Measurements from ENCODE around the gene F8.
"Not testable (repeated sequence)": the region's sequence is repeated elsewhere in the genome, so short reads cannot be mapped to it uniquely, and the experiment has no call there.

F8 gene

DNA sequence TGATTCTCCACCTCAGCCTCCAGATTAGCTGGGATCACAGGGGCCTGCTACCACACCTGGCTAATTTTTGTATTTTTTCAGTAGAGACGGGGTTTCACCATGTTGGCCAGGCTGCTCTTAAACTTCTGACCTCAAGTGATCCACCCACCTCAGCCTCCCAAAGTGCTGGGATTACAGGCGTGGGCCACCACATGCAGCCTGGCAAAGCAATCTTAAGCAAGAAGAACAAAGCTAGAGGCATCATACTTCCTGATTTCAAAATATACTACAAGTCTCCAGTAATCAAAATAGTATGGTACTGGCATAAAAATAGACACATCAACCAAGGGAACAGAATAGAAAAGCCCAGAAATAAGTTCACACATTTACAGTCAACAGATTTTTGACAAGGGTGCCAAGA lies 149.2 kb downstream of the F8 start:
- H3K9me2 ChIP-seq (ENCODE audit: low read depth, low read length): no peaks in the 10 kb centered on the region
- H3K4me2 ChIP-seq (ENCODE audit: low read length): no peak overlapping the region
- H3K4me3 ChIP-seq (ENCODE audit: low read depth, low read length, poor library complexity, severe bottlenecking): no peak overlapping the region
- no peaks in the 10 kb centered on the region for H3F3A ChIP-seq (ENCODE audit: insufficient read depth, low read length)
- TF ChIP-seq, protein P1, sequence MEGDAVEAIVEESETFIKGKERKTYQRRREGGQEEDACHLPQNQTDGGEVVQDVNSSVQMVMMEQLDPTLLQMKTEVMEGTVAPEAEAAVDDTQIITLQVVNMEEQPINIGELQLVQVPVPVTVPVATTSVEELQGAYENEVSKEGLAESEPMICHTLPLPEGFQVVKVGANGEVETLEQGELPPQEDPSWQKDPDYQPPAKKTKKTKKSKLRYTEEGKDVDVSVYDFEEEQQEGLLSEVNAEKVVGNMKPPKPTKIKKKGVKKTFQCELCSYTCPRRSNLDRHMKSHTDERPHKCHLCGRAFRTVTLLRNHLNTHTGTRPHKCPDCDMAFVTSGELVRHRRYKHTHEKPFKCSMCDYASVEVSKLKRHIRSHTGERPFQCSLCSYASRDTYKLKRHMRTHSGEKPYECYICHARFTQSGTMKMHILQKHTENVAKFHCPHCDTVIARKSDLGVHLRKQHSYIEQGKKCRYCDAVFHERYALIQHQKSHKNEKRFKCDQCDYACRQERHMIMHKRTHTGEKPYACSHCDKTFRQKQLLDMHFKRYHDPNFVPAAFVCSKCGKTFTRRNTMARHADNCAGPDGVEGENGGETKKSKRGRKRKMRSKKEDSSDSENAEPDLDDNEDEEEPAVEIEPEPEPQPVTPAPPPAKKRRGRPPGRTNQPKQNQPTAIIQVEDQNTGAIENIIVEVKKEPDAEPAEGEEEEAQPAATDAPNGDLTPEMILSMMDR (IDR thresholded peaks at IDR 0.05; ENCODE audit: low read length): no peak
- TF ChIP-seq EZH2 (IDR thresholded peaks at IDR 0.05; ENCODE audit: borderline replicate concordance, low read length): no peak
- no peaks in the 10 kb centered on the region for H3K4me1 ChIP-seq (ENCODE audit: insufficient read depth, low read length, severe bottlenecking)
- no peak overlapping the region for H3K27ac ChIP-seq (ENCODE audit: low read depth, low read length, poor library complexity, severe bottlenecking)
- no peaks in the 10 kb centered on the region for H3K36me3 ChIP-seq (ENCODE audit: insufficient read depth, low read length)
- H3K9ac ChIP-seq (ENCODE audit: low read length): no peak overlapping the region
- no peaks in the 10 kb centered on the region for H3K79me2 ChIP-seq (ENCODE audit: insufficient read depth, low read length)
- H3K27me3 ChIP-seq (ENCODE audit: insufficient read depth, low read length): no peaks in the 10 kb centered on the region
- H2AFZ ChIP-seq (ENCODE audit: low read length): no peak overlapping the region
- no peaks in the 10 kb centered on the region for H3K9me3 ChIP-seq (ENCODE audit: low read length)
- H4K20me1 ChIP-seq (ENCODE audit: insufficient read depth, low read length): no peaks in the 10 kb centered on the region

- H3F3A ChIP-seq (ENCODE audit: insufficient read depth, low read length); H3K9me2 ChIP-seq (ENCODE audit: low read depth, low read length); H3K4me1 ChIP-seq (ENCODE audit: insufficient read depth, low read length, severe bottlenecking); H4K20me1 ChIP-seq (ENCODE audit: insufficient read depth, low read length); H3K36me3 ChIP-seq (ENCODE audit: insufficient read depth, low read length); H3K27ac ChIP-seq (ENCODE audit: low read depth, low read length, poor library complexity, severe bottlenecking); H3K9me3 ChIP-seq (ENCODE audit: low read length); H2AFZ ChIP-seq (ENCODE audit: low read length); H3K9ac ChIP-seq (ENCODE audit: low read length); H3K4me3 ChIP-seq (ENCODE audit: low read depth, low read length, poor library complexity, severe bottlenecking); H3K27me3 ChIP-seq (ENCODE audit: insufficient read depth, low read length); H3K4me2 ChIP-seq (ENCODE audit: low read length); H3K79me2 ChIP-seq (ENCODE audit: insufficient read depth, low read length): not testable (repeated sequence)
Measured at GRCh38 chrX:154868522-154868921, 154.0 kb downstream of the F8 start.

DNA sequence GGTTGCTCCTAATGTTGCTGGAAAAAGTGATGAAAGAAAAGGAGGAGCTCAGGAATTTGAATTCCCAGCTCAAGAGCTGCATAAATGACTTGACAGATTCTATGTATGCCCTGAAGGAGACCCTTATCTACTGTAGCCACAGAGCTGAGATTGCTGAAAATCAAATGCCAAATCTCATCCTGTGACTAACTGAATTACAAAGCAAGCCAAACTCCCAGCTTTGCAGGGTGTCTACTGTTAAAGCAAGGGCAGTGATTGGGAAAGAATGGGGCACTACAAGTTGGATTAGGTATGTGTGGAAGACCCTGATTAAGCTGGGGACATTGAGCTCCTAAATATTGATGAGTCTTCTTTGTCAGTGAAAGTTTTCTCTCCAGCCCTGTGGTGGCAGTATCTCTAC lies 167.3 kb downstream of the F8 start:
- no peaks in the 10 kb centered on the region for H3K4me1 ChIP-seq (ENCODE audit: insufficient read depth, low read length, severe bottlenecking)
- no peak overlapping the region for H3K27ac ChIP-seq (ENCODE audit: low read depth, low read length, poor library complexity, severe bottlenecking)
- H3K27me3 ChIP-seq (ENCODE audit: insufficient read depth, low read length): no peaks in the 10 kb centered on the region
- no peak overlapping the region for H3K9ac ChIP-seq (ENCODE audit: low read length)
- TF ChIP-seq, protein P1 (IDR thresholded peaks at IDR 0.05; ENCODE audit: low read length): no peak
- no peak for TF ChIP-seq EZH2 (IDR thresholded peaks at IDR 0.05; ENCODE audit: borderline replicate concordance, low read length)
- H3K36me3 ChIP-seq (ENCODE audit: insufficient read depth, low read length): no peaks in the 10 kb centered on the region
- H3K9me3 ChIP-seq (ENCODE audit: low read length): no peaks in the 10 kb centered on the region
- no peaks in the 10 kb centered on the region for H4K20me1 ChIP-seq (ENCODE audit: insufficient read depth, low read length)
- no peaks in the 10 kb centered on the region for H3K79me2 ChIP-seq (ENCODE audit: insufficient read depth, low read length)
- no peaks in the 10 kb centered on the region for H3F3A ChIP-seq (ENCODE audit: insufficient read depth, low read length)
- no peak overlapping the region for H2AFZ ChIP-seq (ENCODE audit: low read length)
- H3K4me3 ChIP-seq (ENCODE audit: low read depth, low read length, poor library complexity, severe bottlenecking): no peak overlapping the region
- H3K9me2 ChIP-seq (ENCODE audit: low read depth, low read length): no peaks in the 10 kb centered on the region
- no peak overlapping the region for H3K4me2 ChIP-seq (ENCODE audit: low read length)

DNA sequence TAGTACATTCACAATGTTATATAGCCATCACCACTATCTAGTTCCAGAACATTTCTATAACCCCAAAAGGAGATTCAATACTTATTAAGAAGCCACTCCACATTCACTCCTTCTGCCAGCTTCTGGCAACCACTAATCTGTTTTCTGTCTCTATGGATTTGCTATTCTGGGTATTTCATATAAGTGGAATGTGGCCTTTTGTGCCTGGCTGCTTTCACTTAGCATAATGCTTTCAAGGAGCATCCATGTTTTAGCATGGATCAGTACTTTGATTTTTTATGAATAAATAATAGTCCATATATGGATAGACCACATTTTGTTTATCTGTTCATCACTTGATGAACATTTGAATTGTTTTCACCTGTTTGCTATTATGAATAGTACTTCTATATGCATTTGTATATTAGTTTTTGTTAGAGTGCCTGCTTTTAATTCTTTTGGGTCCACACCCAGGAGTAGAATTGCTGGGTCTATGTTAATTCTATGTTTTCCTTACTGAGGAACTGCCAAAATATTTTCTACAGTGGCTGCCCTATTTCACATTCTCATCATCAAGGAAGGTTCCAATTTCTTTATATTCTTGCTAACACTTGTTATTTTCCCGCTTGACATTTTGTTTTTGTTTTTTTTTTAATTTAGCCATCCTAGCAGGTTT lies 171.4 kb downstream of the F8 start:
- no peaks in the 10 kb centered on the region for H3K79me2 ChIP-seq (ENCODE audit: insufficient read depth, low read length)
- no peak overlapping the region for H3K27ac ChIP-seq (ENCODE audit: low read depth, low read length, poor library complexity, severe bottlenecking)
- H3K36me3 ChIP-seq (ENCODE audit: insufficient read depth, low read length): no peaks in the 10 kb centered on the region
- no peaks in the 10 kb centered on the region for H3K27me3 ChIP-seq (ENCODE audit: insufficient read depth, low read length)
- no peak overlapping the region for H2AFZ ChIP-seq (ENCODE audit: low read length)
- H3K9ac ChIP-seq (ENCODE audit: low read length): no peak overlapping the region
- H3K4me1 ChIP-seq (ENCODE audit: insufficient read depth, low read length, severe bottlenecking): no peaks in the 10 kb centered on the region
- H3K9me3 ChIP-seq (ENCODE audit: low read length): no peaks in the 10 kb centered on the region
- H3K4me2 ChIP-seq (ENCODE audit: low read length): no peak overlapping the region
- no peaks in the 10 kb centered on the region for H4K20me1 ChIP-seq (ENCODE audit: insufficient read depth, low read length)
- H3K4me3 ChIP-seq (ENCODE audit: low read depth, low read length, poor library complexity, severe bottlenecking): no peak overlapping the region
- H3K9me2 ChIP-seq (ENCODE audit: low read depth, low read length): no peaks in the 10 kb centered on the region
- TF ChIP-seq, protein P1 (IDR thresholded peaks at IDR 0.05; ENCODE audit: low read length): no peak
- no peak for TF ChIP-seq EZH2 (IDR thresholded peaks at IDR 0.05; ENCODE audit: borderline replicate concordance, low read length)
- H3F3A ChIP-seq (ENCODE audit: insufficient read depth, low read length): no peaks in the 10 kb centered on the region
